H1 (cell line): ENCODE results near the gene TMEM185B. TPM values are rescaled to one million over a fixed set of nuclear protein-coding genes. Genes with fewer than 3 reads are reported as not detected.

ENCODE experiments used
- KDM5A ChIP-seq: fragments of 200-600 bp; IDR thresholded peaks from 2 replicates; pipeline ENCODE4 v1.7.1; 2012; ENCODE audit warnings: mild to moderate bottlenecking, low read length, inconsistent platforms, mixed read lengths
- NRF1 ChIP-seq: IDR thresholded peaks from 2 replicates; pipeline ENCODE4 v1.6.1; 2011; ENCODE audit warnings: mild to moderate bottlenecking, low read depth, low read length, improper control_type of control experiment
- polyA plus RNA-seq, 7 experiments: library from polyadenylated mRNA; depleted of rRNA in 3 of 7; stranded (reverse) in 5 of 7; unstranded in 2 of 7; fragments of >200 nt in 5 of 7; fragments of 200-250 nt in 2 of 7; gene quantifications; 1 replicate in 5 of 7; 2 replicates in 1 of 7; 4 replicates in 1 of 7; pipeline versions ENCODE4 v1.2.1 to v1.2.3, GENCODE V29; 2011 to 2013; ENCODE audit warnings: missing spikeins in 2 of 7, mixed read lengths in 2 of 7
- total RNA-seq: library from RNA; stranded (reverse); fragmentation: NEBNext Ultra II Directional; extraction: Animal tissue kit (Norgen Biotek cat#: 25700); gene quantifications from 2 replicates; pipeline ENCODE4 v1.2.1, GENCODE V29; 2021

TMEM185B gene
- total and polyA plus RNA-seq, 2 of the 8 experiments (the other 6 are each of a cell fraction or from before 2014, with no cell fraction given): 13.5 to 14.0 TPM

DNA sequence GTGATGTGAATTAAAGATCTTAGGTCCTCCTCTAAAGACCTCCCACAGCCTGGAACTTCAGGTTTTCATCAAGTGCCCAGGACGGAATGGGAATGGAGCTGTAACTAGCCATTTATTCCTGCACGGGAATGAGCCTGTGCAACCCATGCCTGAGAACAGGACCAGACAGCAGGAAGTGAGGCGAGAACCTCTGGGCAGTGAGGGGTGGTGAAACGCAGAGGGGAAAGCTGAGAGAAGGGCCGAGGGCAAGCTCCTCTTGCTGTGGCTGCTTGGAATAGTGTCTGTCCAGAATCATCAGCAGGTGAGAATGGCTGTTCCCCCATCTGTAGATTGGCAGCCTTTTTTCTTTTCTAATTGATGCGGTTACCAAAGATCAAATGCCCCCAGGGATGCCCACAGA, 24.7 kb upstream of the TMEM185B start (continued):
- TF ChIP-seq KDM5A (no peak), NRF1 (no peak)
